Ishikawa (cell line): Measurements from ENCODE around the gene MAP3K21.

ENCODE experiments used
- CEBPB ChIP-seq: IDR thresholded peaks from 2 replicates; pipeline ENCODE4 v1.6.1; 2012
- CREB1 ChIP-seq: IDR thresholded peaks from 2 replicates; pipeline ENCODE4 v1.6.1; 2012; ENCODE audit warnings: low read depth
- EGR1 ChIP-seq: IDR thresholded peaks from 2 replicates; pipeline ENCODE4 v1.6.1; 2012
- EP300 ChIP-seq: IDR thresholded peaks from 2 replicates; pipeline ENCODE4 v1.6.1; 2012; ENCODE audit warnings: borderline replicate concordance
- FOXM1 ChIP-seq: IDR thresholded peaks from 2 replicates; pipeline ENCODE4 v1.6.1; 2012; ENCODE audit warnings: low read depth, borderline replicate concordance
- NFIC ChIP-seq: IDR thresholded peaks from 2 replicates; pipeline ENCODE4 v1.6.1; 2012
- RAD21 ChIP-seq: IDR thresholded peaks from 2 replicates; pipeline ENCODE4 v1.6.1; 2012; ENCODE audit warnings: low read depth
- TAF1 ChIP-seq: IDR thresholded peaks from 2 replicates; pipeline ENCODE4 v1.6.1; 2012; ENCODE audit warnings: low read depth, mild to moderate bottlenecking
- TCF12 ChIP-seq: IDR thresholded peaks from 2 replicates; pipeline ENCODE4 v1.6.1; 2012; ENCODE audit warnings: low read depth
- TEAD4 ChIP-seq: IDR thresholded peaks from 2 replicates; pipeline ENCODE4 v1.6.1; 2012
- YY1 ChIP-seq: IDR thresholded peaks from 2 replicates; pipeline ENCODE4 v1.6.1; 2012; ENCODE audit warnings: low read depth
- ZBTB7A ChIP-seq: IDR thresholded peaks from 2 replicates; pipeline ENCODE4 v1.6.1; 2012; ENCODE audit warnings: low read depth
- TF ChIP-seq, protein P1 (sequence below): IDR thresholded peaks from 2 replicates; pipeline ENCODE4 v1.6.1; 2012; ENCODE audit warnings: low read depth, mild to moderate bottlenecking
- TF ChIP-seq, protein P2 (sequence below): IDR thresholded peaks from 2 replicates; pipeline ENCODE4 v1.6.1; 2012
- TF ChIP-seq, protein P3 (sequence below): IDR thresholded peaks from 2 replicates; pipeline ENCODE4 v1.6.1; 2012

MAP3K21 gene

DNA sequence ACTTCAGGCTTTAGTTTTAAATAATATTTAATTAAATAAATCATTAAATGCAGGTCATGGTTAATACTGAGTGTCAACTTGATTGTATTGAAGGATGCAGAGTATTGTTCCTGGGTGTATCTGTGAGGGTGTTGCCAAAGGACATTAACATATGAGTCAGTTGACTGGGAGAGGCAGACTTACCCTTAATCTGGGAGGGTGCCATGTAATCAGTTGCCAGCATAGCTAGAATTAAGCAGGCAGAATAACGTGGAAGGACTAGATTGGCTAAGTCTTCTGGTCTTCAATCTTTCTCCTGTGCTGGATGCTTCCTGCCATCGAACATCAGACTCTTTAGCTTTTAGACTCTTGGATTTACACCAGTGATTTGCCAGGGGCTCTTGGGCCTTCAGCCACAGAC lies 85.3 kb downstream of the MAP3K21 start:
- no peak for TF ChIP-seq RAD21
- TF ChIP-seq ZBTB7A, result no peak
- TF ChIP-seq CEBPB, result no peak
- TF ChIP-seq FOXM1, result no peak
- no peak for TF ChIP-seq EP300
- TF ChIP-seq, protein P1, sequence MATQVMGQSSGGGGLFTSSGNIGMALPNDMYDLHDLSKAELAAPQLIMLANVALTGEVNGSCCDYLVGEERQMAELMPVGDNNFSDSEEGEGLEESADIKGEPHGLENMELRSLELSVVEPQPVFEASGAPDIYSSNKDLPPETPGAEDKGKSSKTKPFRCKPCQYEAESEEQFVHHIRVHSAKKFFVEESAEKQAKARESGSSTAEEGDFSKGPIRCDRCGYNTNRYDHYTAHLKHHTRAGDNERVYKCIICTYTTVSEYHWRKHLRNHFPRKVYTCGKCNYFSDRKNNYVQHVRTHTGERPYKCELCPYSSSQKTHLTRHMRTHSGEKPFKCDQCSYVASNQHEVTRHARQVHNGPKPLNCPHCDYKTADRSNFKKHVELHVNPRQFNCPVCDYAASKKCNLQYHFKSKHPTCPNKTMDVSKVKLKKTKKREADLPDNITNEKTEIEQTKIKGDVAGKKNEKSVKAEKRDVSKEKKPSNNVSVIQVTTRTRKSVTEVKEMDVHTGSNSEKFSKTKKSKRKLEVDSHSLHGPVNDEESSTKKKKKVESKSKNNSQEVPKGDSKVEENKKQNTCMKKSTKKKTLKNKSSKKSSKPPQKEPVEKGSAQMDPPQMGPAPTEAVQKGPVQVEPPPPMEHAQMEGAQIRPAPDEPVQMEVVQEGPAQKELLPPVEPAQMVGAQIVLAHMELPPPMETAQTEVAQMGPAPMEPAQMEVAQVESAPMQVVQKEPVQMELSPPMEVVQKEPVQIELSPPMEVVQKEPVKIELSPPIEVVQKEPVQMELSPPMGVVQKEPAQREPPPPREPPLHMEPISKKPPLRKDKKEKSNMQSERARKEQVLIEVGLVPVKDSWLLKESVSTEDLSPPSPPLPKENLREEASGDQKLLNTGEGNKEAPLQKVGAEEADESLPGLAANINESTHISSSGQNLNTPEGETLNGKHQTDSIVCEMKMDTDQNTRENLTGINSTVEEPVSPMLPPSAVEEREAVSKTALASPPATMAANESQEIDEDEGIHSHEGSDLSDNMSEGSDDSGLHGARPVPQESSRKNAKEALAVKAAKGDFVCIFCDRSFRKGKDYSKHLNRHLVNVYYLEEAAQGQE, result no peak
- no peak for TF ChIP-seq EGR1

DNA sequence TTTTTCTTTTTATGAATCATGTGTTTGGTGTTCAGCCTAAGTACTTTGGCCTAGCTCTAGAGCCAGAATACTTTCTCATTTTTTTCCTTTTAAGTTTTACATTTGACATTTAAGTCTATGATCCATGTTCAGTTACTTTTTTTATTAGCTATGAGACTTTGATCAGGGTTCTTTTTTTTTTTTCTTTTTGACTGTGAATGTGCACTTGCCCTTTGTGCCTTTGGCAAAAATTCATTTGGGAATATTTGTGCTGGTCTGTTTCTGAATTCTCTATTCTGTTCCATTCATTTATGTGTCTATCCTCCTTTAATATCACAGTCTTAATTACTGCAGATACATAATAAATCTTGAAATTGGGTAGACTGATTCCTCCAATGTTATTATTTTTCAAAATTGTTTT lies 93.8 kb downstream of the MAP3K21 start:
- TF ChIP-seq FOXM1 (no peak), CEBPB (no peak), TEAD4 (no peak)

DNA sequence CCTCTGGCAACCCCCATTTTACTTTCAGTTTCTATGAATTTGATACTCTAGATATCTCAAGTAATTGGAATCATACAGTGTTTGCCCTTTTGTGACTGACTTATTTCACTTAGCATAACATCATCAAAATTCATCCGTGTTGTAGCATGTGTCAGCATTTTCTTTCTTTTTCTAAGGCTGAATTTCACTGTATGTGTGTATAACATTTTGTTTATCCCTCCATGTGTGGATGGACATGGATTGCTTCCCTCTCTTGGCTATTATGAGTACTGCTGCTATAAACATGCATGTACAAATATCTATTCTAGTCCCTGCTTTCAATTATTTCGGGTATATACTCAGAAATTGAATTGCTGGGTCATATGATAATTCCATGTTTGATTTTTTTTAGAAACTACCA lies 97.3 kb downstream of the MAP3K21 start:
- TF ChIP-seq, protein P2, sequence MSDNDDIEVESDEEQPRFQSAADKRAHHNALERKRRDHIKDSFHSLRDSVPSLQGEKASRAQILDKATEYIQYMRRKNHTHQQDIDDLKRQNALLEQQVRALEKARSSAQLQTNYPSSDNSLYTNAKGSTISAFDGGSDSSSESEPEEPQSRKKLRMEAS, result no peak

DNA sequence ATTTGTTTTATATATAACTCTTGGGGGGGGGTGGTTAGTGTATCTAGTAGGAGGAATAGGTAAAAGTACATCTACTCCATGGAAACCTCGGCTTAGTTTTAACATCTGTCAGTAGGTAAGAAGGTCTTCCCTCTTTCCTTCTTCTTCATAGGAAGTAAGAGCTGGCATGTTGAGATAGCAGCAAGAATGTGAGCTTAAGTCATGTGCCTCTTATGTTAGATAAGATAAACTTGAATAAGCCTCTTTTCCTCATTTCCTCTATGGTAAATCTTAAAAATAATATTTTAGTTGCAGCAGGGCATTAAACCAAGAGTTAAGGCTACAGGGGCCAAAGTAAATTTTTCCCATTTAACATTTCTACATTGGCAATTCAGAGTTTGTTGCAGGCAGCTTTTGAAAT lies 100.4 kb downstream of the MAP3K21 start:
- TF ChIP-seq EP300 (no peak), TEAD4 (no peak), CREB1 (no peak), TAF1 (no peak), YY1 (no peak), NFIC (no peak), FOXM1 (no peak), TCF12 (no peak), ZBTB7A (no peak), EGR1 (no peak), CEBPB (no peak), RAD21 (no peak)
- TF ChIP-seq, protein P1, result no peak
- TF ChIP-seq, protein P2, result no peak
- TF ChIP-seq, protein P3, sequence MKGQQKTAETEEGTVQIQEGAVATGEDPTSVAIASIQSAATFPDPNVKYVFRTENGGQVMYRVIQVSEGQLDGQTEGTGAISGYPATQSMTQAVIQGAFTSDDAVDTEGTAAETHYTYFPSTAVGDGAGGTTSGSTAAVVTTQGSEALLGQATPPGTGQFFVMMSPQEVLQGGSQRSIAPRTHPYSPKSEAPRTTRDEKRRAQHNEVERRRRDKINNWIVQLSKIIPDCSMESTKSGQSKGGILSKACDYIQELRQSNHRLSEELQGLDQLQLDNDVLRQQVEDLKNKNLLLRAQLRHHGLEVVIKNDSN, result no peak

DNA sequence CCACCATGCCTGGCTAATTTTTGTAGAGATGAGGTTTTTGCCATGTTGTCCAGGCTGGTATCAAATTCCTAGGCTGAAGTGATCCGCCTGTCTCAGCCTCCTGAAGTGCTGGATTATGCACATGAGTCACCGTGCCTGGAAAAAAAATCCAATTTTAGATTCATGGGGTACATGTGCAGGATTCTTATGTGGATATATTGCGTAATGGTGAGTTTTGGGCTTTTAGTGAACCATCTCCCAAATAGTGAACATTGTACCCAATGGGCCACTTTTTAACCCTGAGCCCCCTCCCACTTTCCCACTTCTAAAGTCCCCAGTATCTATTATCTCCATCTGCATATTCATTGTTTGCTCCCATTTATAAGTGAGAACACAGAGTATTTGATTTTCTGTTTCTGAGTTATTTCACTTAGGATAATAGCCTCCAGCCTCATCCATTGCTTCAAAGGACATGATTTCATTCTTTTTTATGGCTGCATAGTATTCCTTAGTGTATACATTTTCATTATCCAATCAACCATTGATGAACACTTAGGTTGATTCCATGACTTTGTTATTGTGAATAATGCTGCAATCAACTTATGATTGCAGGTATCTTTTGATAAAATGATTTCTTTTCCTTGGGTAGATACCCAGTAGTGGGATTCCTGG lies 104.4 kb downstream of the MAP3K21 start:
- no peak for TF ChIP-seq RAD21
- TF ChIP-seq EGR1, result no peak
- TF ChIP-seq CEBPB, result no peak
- no peak for TF ChIP-seq YY1
- no peak for TF ChIP-seq CREB1
- no peak for TF ChIP-seq ZBTB7A
- no peak for TF ChIP-seq FOXM1
- no peak for TF ChIP-seq NFIC
- no peak for TF ChIP-seq TEAD4
- TF ChIP-seq EP300, result no peak
- no peak for TF ChIP-seq TCF12
- TF ChIP-seq, protein P2, result no peak
- TF ChIP-seq, protein P1, result no peak
- TF ChIP-seq TAF1, result no peak
- TF ChIP-seq, protein P3, result no peak
